IMR-90 (cell line): ENCODE measurements around the gene PNP. TPM values are rescaled to one million over a fixed set of nuclear protein-coding genes. Genes with fewer than 3 reads are reported as not detected.

Experiments used
- ATAC-seq: fragments of 200-7000 bp; cut with Tn5 transposase; 2 replicates; pipeline ENCODE4 v1.9.1; 2020; ENCODE audit warnings: low read depth, mild to moderate bottlenecking, moderate library complexity
- BruUV-seq: library from RNA; stranded (reverse); fragments of 400-500 nt; replicated peaks from 2 replicates; lab custom pipeline; 2021; lab: Mats Ljungman, UMichigan
- CTCF ChIA-PET: fragments of 300-600 bp; formaldehyde crosslinking; extraction: SDS; loops from one replicate; lab custom pipeline; 2021; ENCODE audit warnings: antibody characterized with exemption; lab: Yijun Ruan, JAX
- POLR2A ChIA-PET: fragments of 300-600 bp; sonication (Branson Sonifier 250); formaldehyde crosslinking; loops from one replicate; lab custom pipeline; 2022; ENCODE audit warnings: antibody characterized with exemption; ENCODE audit not compliant: unreplicated experiment; lab: Charles Lee
- DNase-seq: peaks from one replicate; pipeline ENCODE4 v3.0.0; 2013
- H2AFZ ChIP-seq: replicated peaks from 2 replicates; pipeline ENCODE3; 2013; ENCODE audit warnings: low read length, mild to moderate bottlenecking; ENCODE audit not compliant: poor library complexity
- H2AK5ac ChIP-seq: 2 replicates; pipeline ENCODE4 v1.6.1; 2013; ENCODE audit warnings: low read depth, low read length, inconsistent platforms
- H2AK9ac ChIP-seq: replicated peaks from 2 replicates; pipeline ENCODE3; 2013; ENCODE audit warnings: mild to moderate bottlenecking, low read depth, low read length, moderate library complexity; ENCODE audit not compliant: poor library complexity
- H2BK120ac ChIP-seq: 2 replicates; pipeline ENCODE4 v1.6.1; 2013; ENCODE audit warnings: low read depth, low read length, inconsistent platforms
- H2BK15ac ChIP-seq: 3 replicates; pipeline ENCODE4 v1.6.1; 2013; ENCODE audit warnings: low read depth, low read length, inconsistent platforms
- H2BK20ac ChIP-seq: 2 replicates; pipeline ENCODE4 v1.6.1; 2013; ENCODE audit warnings: low read depth, mild to moderate bottlenecking, inconsistent platforms, low read length, moderate library complexity
- H2BK5ac ChIP-seq: 2 replicates; pipeline ENCODE4 v1.6.1; 2013; ENCODE audit warnings: mild to moderate bottlenecking, low read depth, low read length, inconsistent platforms; ENCODE audit not compliant: poor library complexity, severe bottlenecking
- H3K14ac ChIP-seq: replicated peaks from 2 replicates; pipeline ENCODE4 v1.6.1; 2013; ENCODE audit warnings: low read depth, low read length, inconsistent platforms
- H3K18ac ChIP-seq: 2 replicates; pipeline ENCODE4 v1.6.1; 2013; ENCODE audit warnings: low read depth, low read length, control low read depth
- H3K23ac ChIP-seq: 2 replicates; pipeline ENCODE4 v1.6.1; 2013; ENCODE audit warnings: low read depth, low read length, inconsistent platforms
- H3K27ac ChIP-seq: 2 replicates; pipeline ENCODE4 v1.5.1; 2013; ENCODE audit warnings: mild to moderate bottlenecking, control low read depth, low read length; ENCODE audit not compliant: insufficient read depth
- H3K27me3 ChIP-seq: 2 replicates; pipeline ENCODE4 v1.6.1; 2013; ENCODE audit warnings: low read length; ENCODE audit not compliant: control insufficient read depth, insufficient read depth
- H3K36me3 ChIP-seq: 2 replicates; pipeline ENCODE4 v1.6.1; 2013; ENCODE audit warnings: low read length, mixed read lengths; ENCODE audit not compliant: control insufficient read depth, insufficient read depth
- H3K4ac ChIP-seq: 2 replicates; pipeline ENCODE4 v1.6.1; 2013; ENCODE audit warnings: low read depth, low read length, inconsistent platforms
- H3K4me1 ChIP-seq: 2 replicates; pipeline ENCODE4 v1.6.1; 2013; ENCODE audit warnings: low read length, mixed read lengths; ENCODE audit not compliant: control insufficient read depth, insufficient read depth
- H3K4me2 ChIP-seq: 2 replicates; pipeline ENCODE4 v1.6.1; 2013; ENCODE audit warnings: low read depth, mild to moderate bottlenecking, control low read depth, low read length, moderate library complexity
- H3K4me3 ChIP-seq: 2 replicates; pipeline ENCODE4 v1.5.1; 2013; ENCODE audit warnings: low read depth, mild to moderate bottlenecking, control low read depth, low read length, moderate library complexity; ENCODE audit not compliant: insufficient read depth
- H3K56ac ChIP-seq: 2 replicates; pipeline ENCODE4 v1.6.1; 2013; ENCODE audit warnings: low read length, inconsistent platforms; ENCODE audit not compliant: insufficient read depth; ENCODE audit errors: extremely low read depth
- H3K79me1 ChIP-seq, 2 experiments: 2 replicates each; pipeline ENCODE4 v1.6.1; 2013; ENCODE audit warnings: low read length in 2 of 2, inconsistent platforms in 1 of 2, low read depth in 1 of 2
- H3K9ac ChIP-seq: 2 replicates; pipeline ENCODE4 v1.6.1; 2013; ENCODE audit warnings: low read depth, low read length, control low read depth
- H3K9me1 ChIP-seq: 2 replicates; pipeline ENCODE4 v1.6.1; 2013; ENCODE audit warnings: low read length, inconsistent platforms; ENCODE audit not compliant: insufficient read depth
- H3K9me3 ChIP-seq: 2 replicates; pipeline ENCODE4 v1.6.1; 2013; ENCODE audit warnings: low read length; ENCODE audit not compliant: control insufficient read depth, insufficient read depth
- H4K20me1 ChIP-seq: 2 replicates; pipeline ENCODE4 v1.6.1; 2013; ENCODE audit warnings: low read length, inconsistent platforms; ENCODE audit not compliant: insufficient read depth
- H4K5ac ChIP-seq: 2 replicates; pipeline ENCODE4 v1.6.1; 2013; ENCODE audit warnings: mild to moderate bottlenecking, low read depth, low read length, control low read depth
- H4K8ac ChIP-seq, 2 experiments: 2 replicates each; pipeline ENCODE4 v1.6.1; 2013; ENCODE audit warnings: low read depth in 2 of 2, low read length in 2 of 2, control low read depth in 1 of 2, inconsistent platforms in 1 of 2
- H4K91ac ChIP-seq: 2 replicates; pipeline ENCODE4 v1.6.1; 2013; ENCODE audit warnings: low read depth, low read length, inconsistent platforms; ENCODE audit not compliant: insufficient read depth
- BHLHE40 ChIP-seq: fragments of 150-350 bp; IDR thresholded peaks from 2 replicates; pipeline ENCODE4 v1.6.1; 2016; ENCODE audit warnings: mild to moderate bottlenecking, low read depth, low read length
- CEBPB ChIP-seq: IDR thresholded peaks from 2 replicates; pipeline ENCODE4 v1.6.1; 2012; ENCODE audit warnings: low read depth, low read length, improper control_type of control experiment
- CHD1 ChIP-seq: IDR thresholded peaks from 2 replicates; pipeline ENCODE4 v1.6.1; 2012; ENCODE audit warnings: low read depth, low read length, improper control_type of control experiment
- FOS ChIP-seq: fragments of 150-350 bp; IDR thresholded peaks from 2 replicates; pipeline ENCODE4 v1.6.1; 2016; ENCODE audit warnings: low read depth, low read length
- MAFK ChIP-seq: IDR thresholded peaks from 2 replicates; pipeline ENCODE4 v1.6.1; 2012; ENCODE audit warnings: low read depth, low read length, improper control_type of control experiment
- MXI1 ChIP-seq: IDR thresholded peaks from 2 replicates; pipeline ENCODE4 v1.6.1; 2012; ENCODE audit warnings: low read depth, mild to moderate bottlenecking, low read length, moderate library complexity, borderline replicate concordance
- NFE2L2 ChIP-seq: fragments of 150-350 bp; IDR thresholded peaks from 2 replicates; pipeline ENCODE4 v1.6.1; 2016; ENCODE audit warnings: low read depth, mild to moderate bottlenecking, low read length
- POLR2A ChIP-seq: IDR thresholded peaks from 2 replicates; pipeline ENCODE4 v1.6.1; 2012; ENCODE audit warnings: mild to moderate bottlenecking, low read depth, low read length
- RAD21 ChIP-seq: IDR thresholded peaks from 2 replicates; pipeline ENCODE4 v1.6.1; 2012; ENCODE audit warnings: low read length, improper control_type of control experiment
- RCOR1 ChIP-seq: IDR thresholded peaks from 2 replicates; pipeline ENCODE4 v1.6.1; 2012; ENCODE audit warnings: mild to moderate bottlenecking, low read length, improper control_type of control experiment; ENCODE audit not compliant: insufficient replicate concordance
- RFX5 ChIP-seq: IDR thresholded peaks from 2 replicates; pipeline ENCODE4 v1.8.0; 2012; ENCODE audit warnings: low read depth, mild to moderate bottlenecking, low read length, moderate library complexity
- SMC3 ChIP-seq: fragments of 150-350 bp; IDR thresholded peaks from 2 replicates; pipeline ENCODE4 v1.6.1; 2016; ENCODE audit warnings: low read depth, mild to moderate bottlenecking, antibody characterized with exemption, low read length, moderate library complexity
- WGBS, 2 experiments: methylation state at CpG; one replicate each; pipeline versions ENCODE4 v1.1.5 to v1.1.7; 2013; ENCODE audit warnings: missing lambda C conversion rate in 2 of 2; ENCODE audit not compliant: insufficient read length in 1 of 2; ENCODE audit errors: extremely low coverage in 2 of 2; 5-methylcytosine and 5-hydroxymethylcytosine counted together
- dilution Hi-C: fragments of 300-500 bp; cut with HindIII; formaldehyde crosslinking; loops from one replicate; pipeline ENCODE4 v1.14.3; 2018; ENCODE audit warnings: low sequenced_read_pairs; ENCODE audit not compliant: unreplicated experiment
- in situ Hi-C: fragments of 300-500 bp; cut with MboI; formaldehyde crosslinking; loops from 3 replicates; pipeline ENCODE4 v1.14.3; 2019; ENCODE audit warnings: low sequenced_read_pairs, inconsistent platforms, mixed read lengths
- intact Hi-C: fragments of 100-400 bp; cut with micrococcal nuclease; formaldehyde crosslinking; loops from 2 replicates; pipeline ENCODE4 v1.10.0; 2022
- polyA plus RNA-seq, 3 experiments: library from polyadenylated mRNA; depleted of rRNA; stranded (reverse); fragments of >200 nt; gene quantifications; 2 replicates each; pipeline ENCODE4 v1.2.3, GENCODE V29; 2012; ENCODE audit warnings: low replicate concordance in 1 of 3
- total RNA-seq: library from RNA; depleted of rRNA; stranded (reverse); fragments of >200 nt; gene quantifications from 2 replicates; pipeline ENCODE4 v1.2.3, GENCODE V29; 2012
- TF ChIP-seq, protein P1 (sequence below): fragments of 150-350 bp; IDR thresholded peaks from 2 replicates; pipeline ENCODE4 v1.6.1; 2016; ENCODE audit warnings: low read depth, mild to moderate bottlenecking, low read length, moderate library complexity, borderline replicate concordance
- TF ChIP-seq, protein P2 (sequence below): fragments of 150-350 bp; IDR thresholded peaks from 2 replicates; pipeline ENCODE4 v1.6.1; 2017; ENCODE audit warnings: mild to moderate bottlenecking, antibody characterized with exemption, low read length, low read depth
- TF ChIP-seq, protein P3 (sequence below): conservative IDR thresholded peaks from 2 replicates; pipeline ENCODE4 v1.5.1; 2012; ENCODE audit warnings: mild to moderate bottlenecking, low read depth, low read length, improper control_type of control experiment

Gene PNP
- total and polyA plus RNA-seq, 2 of the 4 experiments (the other 2 are of a cell fraction): 53.4 to 68.8 TPM

DNA sequence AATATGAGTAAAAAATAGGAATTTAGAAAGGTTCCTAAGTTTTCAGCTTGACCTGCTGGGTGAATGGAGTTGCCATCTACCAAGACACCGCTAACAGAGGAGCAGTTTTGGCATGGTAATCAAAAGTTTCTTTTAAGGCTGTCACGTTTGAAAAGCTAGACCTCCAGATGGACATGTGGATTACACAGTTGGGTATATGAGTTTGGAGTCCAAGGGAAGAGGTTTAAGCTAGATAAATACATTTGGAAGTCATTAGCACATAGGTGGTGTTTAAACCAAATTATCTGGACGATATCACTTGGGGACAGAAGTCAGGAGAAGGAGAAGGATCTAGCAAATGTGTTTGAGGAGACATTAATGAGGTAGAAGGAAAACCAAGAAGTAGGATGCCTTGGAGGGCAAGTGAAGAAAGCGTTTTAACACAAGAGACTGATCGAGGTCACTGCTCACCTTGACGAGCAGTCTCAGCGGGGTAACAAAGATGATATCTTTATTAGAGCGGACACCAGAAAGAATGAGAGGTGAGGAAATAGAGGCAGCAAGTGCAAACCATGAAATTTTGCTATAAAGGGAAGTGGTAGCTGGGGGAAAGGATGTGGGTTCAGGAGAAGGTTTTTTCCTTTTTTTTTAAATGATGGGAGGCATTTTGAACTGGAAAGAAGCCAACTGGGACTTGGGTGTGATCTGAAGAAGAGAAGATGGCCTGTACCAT, 17.6 kb downstream of the PNP start:
- intact Hi-C loops (loop anchor here (10.0 kb wide), 1 partner anchor 1708 kb away; no protein-coding TSS in a partner anchor), dilution Hi-C loops (no loop called here), in situ Hi-C loops (no loop called here)
- no peak overlapping the region for H2AK9ac ChIP-seq
- no peaks in the 10 kb centered on the region; the same call in none of the 2 replicates for H3K27me3 ChIP-seq
- no peak overlapping the region for H3K14ac ChIP-seq
- H2BK5ac ChIP-seq: no peak overlapping the region
- H4K91ac ChIP-seq: no peak overlapping the region
- ChIA-PET POLR2A (no interaction called here), CTCF (interaction anchor here (0.6 kb wide), 1 partner anchor 52 kb away, joined by 4 read pairs; no protein-coding TSS in a partner anchor)
- H3K4ac ChIP-seq: no peak overlapping the region
- H3K4me2 ChIP-seq: no peak overlapping the region
- H3K79me1 ChIP-seq: no peaks in the 10 kb centered on the region
- H3K18ac ChIP-seq: no peak overlapping the region
- H4K5ac ChIP-seq: no peak overlapping the region
- H2BK15ac ChIP-seq: no peak overlapping the region
- H2AFZ ChIP-seq: no peak overlapping the region
- H3K56ac ChIP-seq: no peak overlapping the region
- WGBS, 2 experiments: 74% methylated on average over 6 of the region's 8 CpGs; no CpG with 5 or more reads in 1 of the 2 experiments
- no peaks in the 10 kb centered on the region for H3K9me1 ChIP-seq
- ATAC-seq: no peak
- DNase-seq: no peak
- no peak overlapping the region for H2BK20ac ChIP-seq
- no peak overlapping the region for H2AK5ac ChIP-seq
- no peak overlapping the region for H2BK120ac ChIP-seq
- H4K20me1 ChIP-seq: no peaks in the 10 kb centered on the region
- H3K23ac ChIP-seq: no peak overlapping the region
- H3K9ac ChIP-seq: no peak overlapping the region
- H3K9me3 ChIP-seq: no peaks in the 10 kb centered on the region
- no peak overlapping the region for H3K4me3 ChIP-seq
- no TSS peak for BruUV-seq
- no peaks in the 10 kb centered on the region for H3K4me1 ChIP-seq
- no peak overlapping the region for H3K27ac ChIP-seq
- H3K36me3 ChIP-seq: no peaks in the 10 kb centered on the region
- no peak overlapping the region for H4K8ac ChIP-seq
- TF ChIP-seq MAFK (no peak), SMC3 (no peak), POLR2A (no peak), RAD21 (no peak), MXI1 (no peak), NFE2L2 (no peak), CHD1 (no peak), RFX5 (no peak), CEBPB (no peak), BHLHE40 (no peak), FOS (no peak), RCOR1 (no peak)
- TF ChIP-seq, protein P1, sequence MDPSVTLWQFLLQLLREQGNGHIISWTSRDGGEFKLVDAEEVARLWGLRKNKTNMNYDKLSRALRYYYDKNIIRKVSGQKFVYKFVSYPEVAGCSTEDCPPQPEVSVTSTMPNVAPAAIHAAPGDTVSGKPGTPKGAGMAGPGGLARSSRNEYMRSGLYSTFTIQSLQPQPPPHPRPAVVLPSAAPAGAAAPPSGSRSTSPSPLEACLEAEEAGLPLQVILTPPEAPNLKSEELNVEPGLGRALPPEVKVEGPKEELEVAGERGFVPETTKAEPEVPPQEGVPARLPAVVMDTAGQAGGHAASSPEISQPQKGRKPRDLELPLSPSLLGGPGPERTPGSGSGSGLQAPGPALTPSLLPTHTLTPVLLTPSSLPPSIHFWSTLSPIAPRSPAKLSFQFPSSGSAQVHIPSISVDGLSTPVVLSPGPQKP: no peak
- TF ChIP-seq, protein P2, sequence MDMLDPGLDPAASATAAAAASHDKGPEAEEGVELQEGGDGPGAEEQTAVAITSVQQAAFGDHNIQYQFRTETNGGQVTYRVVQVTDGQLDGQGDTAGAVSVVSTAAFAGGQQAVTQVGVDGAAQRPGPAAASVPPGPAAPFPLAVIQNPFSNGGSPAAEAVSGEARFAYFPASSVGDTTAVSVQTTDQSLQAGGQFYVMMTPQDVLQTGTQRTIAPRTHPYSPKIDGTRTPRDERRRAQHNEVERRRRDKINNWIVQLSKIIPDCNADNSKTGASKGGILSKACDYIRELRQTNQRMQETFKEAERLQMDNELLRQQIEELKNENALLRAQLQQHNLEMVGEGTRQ: no peak
- TF ChIP-seq, protein P3, sequence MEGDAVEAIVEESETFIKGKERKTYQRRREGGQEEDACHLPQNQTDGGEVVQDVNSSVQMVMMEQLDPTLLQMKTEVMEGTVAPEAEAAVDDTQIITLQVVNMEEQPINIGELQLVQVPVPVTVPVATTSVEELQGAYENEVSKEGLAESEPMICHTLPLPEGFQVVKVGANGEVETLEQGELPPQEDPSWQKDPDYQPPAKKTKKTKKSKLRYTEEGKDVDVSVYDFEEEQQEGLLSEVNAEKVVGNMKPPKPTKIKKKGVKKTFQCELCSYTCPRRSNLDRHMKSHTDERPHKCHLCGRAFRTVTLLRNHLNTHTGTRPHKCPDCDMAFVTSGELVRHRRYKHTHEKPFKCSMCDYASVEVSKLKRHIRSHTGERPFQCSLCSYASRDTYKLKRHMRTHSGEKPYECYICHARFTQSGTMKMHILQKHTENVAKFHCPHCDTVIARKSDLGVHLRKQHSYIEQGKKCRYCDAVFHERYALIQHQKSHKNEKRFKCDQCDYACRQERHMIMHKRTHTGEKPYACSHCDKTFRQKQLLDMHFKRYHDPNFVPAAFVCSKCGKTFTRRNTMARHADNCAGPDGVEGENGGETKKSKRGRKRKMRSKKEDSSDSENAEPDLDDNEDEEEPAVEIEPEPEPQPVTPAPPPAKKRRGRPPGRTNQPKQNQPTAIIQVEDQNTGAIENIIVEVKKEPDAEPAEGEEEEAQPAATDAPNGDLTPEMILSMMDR: no peak
